SK-N-SH treated with all-trans-retinoic acid at 6 μM for 48 hours (cell line): ENCODE data around the gene GPX4.

ENCODE experiments used
- ATAC-seq: fragments of 200-7000 bp; cut with Tn5 transposase; 3 replicates; pipeline ENCODE4 v1.9.1; 2020; ENCODE audit warnings: mild to moderate bottlenecking, moderate library complexity
- ARNTL ChIP-seq: fragments of 450-650 bp; formaldehyde crosslinking; IDR thresholded peaks from 2 replicates; pipeline ENCODE4 v1.5.0; 2020; ENCODE audit warnings: low read depth, mild to moderate bottlenecking, moderate library complexity, borderline replicate concordance
- CREB5 ChIP-seq: fragments of 250-450 bp; sonication (Bioruptor Pico); IDR thresholded peaks from 2 replicates; pipeline ENCODE4 v1.5.1; 2020; ENCODE audit warnings: low read depth, mild to moderate bottlenecking, moderate library complexity
- CSDC2 ChIP-seq: fragments of 250-450 bp; sonication (Bioruptor Pico); IDR thresholded peaks from 2 replicates; pipeline ENCODE4 v1.5.0; 2020; ENCODE audit warnings: mild to moderate bottlenecking, moderate library complexity
- CSRNP3 ChIP-seq: fragments of 250-450 bp; sonication (Bioruptor Pico); IDR thresholded peaks from 2 replicates; pipeline ENCODE4 v1.5.1; 2021; ENCODE audit warnings: mild to moderate bottlenecking, moderate library complexity
- ISL1 ChIP-seq: fragments of 250-450 bp; sonication (Bioruptor Pico); IDR thresholded peaks from 2 replicates; pipeline ENCODE4 v2.1.2; 2022; ENCODE audit warnings: mild to moderate bottlenecking, moderate library complexity
- POU6F1 ChIP-seq: fragments of 250-450 bp; sonication (Bioruptor Pico); IDR thresholded peaks from 2 replicates; pipeline ENCODE4 v1.8.0; 2021; ENCODE audit warnings: low read depth, mild to moderate bottlenecking, moderate library complexity, borderline replicate concordance
- PPARA ChIP-seq: fragments of 250-450 bp; sonication (Bioruptor Pico); IDR thresholded peaks from 2 replicates; pipeline ENCODE4 v1.5.0; 2020; ENCODE audit warnings: mild to moderate bottlenecking, borderline replicate concordance
- RARB ChIP-seq: fragments of 250-450 bp; sonication (Bioruptor Pico); IDR thresholded peaks from 2 replicates; pipeline ENCODE4 v1.8.0; 2021; ENCODE audit warnings: mild to moderate bottlenecking, moderate library complexity
- TCF4 ChIP-seq: fragments of 250-450 bp; sonication (Bioruptor Pico); IDR thresholded peaks from 2 replicates; pipeline ENCODE4 v1.8.0; 2021; ENCODE audit warnings: mild to moderate bottlenecking, moderate library complexity, borderline replicate concordance
- TOX ChIP-seq: fragments of 250-450 bp; sonication (Bioruptor Pico); IDR thresholded peaks from 2 replicates; pipeline ENCODE4 v1.8.0; 2021; ENCODE audit warnings: mild to moderate bottlenecking, moderate library complexity, borderline replicate concordance
- TSHZ2 ChIP-seq: fragments of 250-450 bp; sonication (Bioruptor Pico); IDR thresholded peaks from 2 replicates; pipeline ENCODE4 v1.5.0; 2020; ENCODE audit warnings: mild to moderate bottlenecking, moderate library complexity
- ZNF565 ChIP-seq: fragments of 450-650 bp; formaldehyde crosslinking; conservative IDR thresholded peaks from 2 replicates; pipeline ENCODE4 v1.5.0; 2020; ENCODE audit warnings: low read depth, mild to moderate bottlenecking, moderate library complexity
- ZNF70 ChIP-seq: fragments of 450-650 bp; formaldehyde crosslinking; IDR thresholded peaks from 2 replicates; pipeline ENCODE4 v1.5.0; 2020; ENCODE audit warnings: mild to moderate bottlenecking, moderate library complexity
- ZNF8 ChIP-seq: fragments of 450-650 bp; formaldehyde crosslinking; IDR thresholded peaks from 2 replicates; pipeline ENCODE4 v1.5.0; 2020; ENCODE audit warnings: mild to moderate bottlenecking, moderate library complexity

Gene GPX4

GRCh38 chr19:1117654-1118053 is 13.9 kb downstream of the GPX4 start (continued):
- TF ChIP-seq POU6F1 (CRISPR knock-in tag) (no peak), RARB (CRISPR knock-in tag) (no peak), TCF4 (CRISPR knock-in tag) (no peak), CSRNP3 (CRISPR knock-in tag) (no peak)

- TF ChIP-seq ZNF8 (no peak), TSHZ2 (CRISPR knock-in tag) (no peak)
- no peak for ATAC-seq
Measured at GRCh38 chr19:1118999-1119398, 15.2 kb downstream of the GPX4 start.

- ATAC-seq: no peak
- no peak for TF ChIP-seq CREB5
- TF ChIP-seq POU6F1 (CRISPR knock-in tag): no peak
- no peak for TF ChIP-seq TOX (CRISPR knock-in tag)
- TF ChIP-seq PPARA (CRISPR knock-in tag): no peak
- no peak for TF ChIP-seq ARNTL (CRISPR knock-in tag)
- TF ChIP-seq CSRNP3 (CRISPR knock-in tag): no peak
- TF ChIP-seq ZNF565 (CRISPR knock-in tag): no peak
- no peak for TF ChIP-seq ISL1 (CRISPR knock-in tag)
Measured at GRCh38 chr19:1119475-1120217, 15.9 kb downstream of the GPX4 start.

- ATAC-seq: no peak
- TF ChIP-seq ZNF70 (CRISPR knock-in tag) (no peak), CREB5 (no peak), ZNF8 (no peak), CSDC2 (CRISPR knock-in tag) (no peak), PPARA (CRISPR knock-in tag) (no peak), POU6F1 (CRISPR knock-in tag) (no peak), CSRNP3 (CRISPR knock-in tag) (no peak), TSHZ2 (CRISPR knock-in tag) (no peak)
Measured at GRCh38 chr19:1121395-1121794, 17.6 kb downstream of the GPX4 start.
